Pancreas (tissue), 10 donors: ENCODE results near the gene CSRNP3. TPM values are rescaled to one million over a fixed set of nuclear protein-coding genes. Genes with fewer than 3 reads are reported as not detected.

Experiments
- ATAC-seq, 4 donors: fragments of 200-7000 bp; cut with Tn5 transposase; one replicate each; pipeline versions ENCODE4 v1.8.0 to v1.9.1; 2020; ENCODE audit warnings: mild to moderate bottlenecking in 4 of 4, moderate library complexity in 4 of 4
- DNase-seq, 6 donors: peaks; one replicate each; pipeline ENCODE4 v3.0.0-alpha.2; 2020
- FAIRE-seq: peaks from 2 replicates; lab custom pipeline; 2012; peaks lifted over from hg19 to GRCh38; lab: Jason Lieb, UNC
- H3K27ac ChIP-seq, 4 donors: fragments of 200-600 bp; sonication (generic); 1 replicate in 3 of 4; 2 replicates in 1 of 4; pipeline versions ENCODE4 v1.5.0 to v1.8.0; 2020
- H3K27me3 ChIP-seq, 4 donors: fragments of 200-600 bp; one replicate each; pipeline ENCODE4 v1.8.0; 2021
- H3K36me3 ChIP-seq, 3 donors: fragments of 200-600 bp; sonication (generic) in 1 of 3; one replicate each; pipeline versions ENCODE4 v1.5.0 to v1.8.0; 2020 to 2021
- H3K4me1 ChIP-seq, 3 donors: fragments of 200-600 bp; one replicate each; pipeline ENCODE4 v1.8.0; 2021
- H3K4me3 ChIP-seq, 4 donors: fragments of 200-600 bp; sonication (generic) in 2 of 4; one replicate each; pipeline versions ENCODE4 v1.5.0 to v1.8.0; 2020 to 2021
- H3K9me3 ChIP-seq, 4 donors: fragments of 200-600 bp; one replicate each; pipeline ENCODE4 v1.8.0; 2021
- WGBS, 2 donors: extraction: QIAGEN DNeasy Blood & Tissue Kit; methylation state at CpG; one replicate each; pipeline ENCODE4 v1.1.7; 2013; 5-methylcytosine and 5-hydroxymethylcytosine counted together
- intact Hi-C, 3 donors: fragments of 100-400 bp; cut with DNase I; formaldehyde crosslinking; loops; one replicate each; pipeline versions ENCODE4 v1.11.1 to v1.14.2; 2022
- polyA plus RNA-seq, 2 donors: library from polyadenylated mRNA; stranded (reverse); fragments of 200-250 nt; gene quantifications; one replicate each; pipeline ENCODE4 v1.2.3, GENCODE V29; 2013
- total RNA-seq, 6 donors: library from RNA; stranded (reverse); fragmentation: NEBNext Ultra II Directional in 4 of 6; extraction: Animal tissue kit (Norgen Biotek cat#: 25700) in 4 of 6; gene quantifications; one replicate each; pipeline versions ENCODE4 v1.2.1 to v1.2.4, GENCODE V29; 2021 to 2023
- TF ChIP-seq, protein P1 (sequence below), 4 donors: fragments of 200-600 bp; sonication (generic) in 3 of 4; IDR thresholded peaks; one replicate each; pipeline versions ENCODE4 v1.5.0 to v1.8.0; 2021; ENCODE audit warnings: antibody characterized with exemption in 4 of 4
- donor health status: healthy with polysubstance abuse.
- donor health status: DM: no; HTN: no; CAD: no; lungs with moderate emphysema.
- donor health status: DM: no; HTN: no; CAD: no.
- donor health status: control.
- donor health status: control.
- donor health status: Bipolar disorder and iron deficiency.
- donor health status: DM: yes; HTN: yes; CAD: no.
- donor health status: DM: no; HTN: no; CAD: no.
- donor health status: DM: no; HTN: no; CAD: no.
- donor health status: DM: yes; HTN: yes; CAD: no.

CSRNP3 gene
- total and polyA plus RNA-seq, 8 donors = 0.91 to 4.8 (median 3.1) TPM

DNA sequence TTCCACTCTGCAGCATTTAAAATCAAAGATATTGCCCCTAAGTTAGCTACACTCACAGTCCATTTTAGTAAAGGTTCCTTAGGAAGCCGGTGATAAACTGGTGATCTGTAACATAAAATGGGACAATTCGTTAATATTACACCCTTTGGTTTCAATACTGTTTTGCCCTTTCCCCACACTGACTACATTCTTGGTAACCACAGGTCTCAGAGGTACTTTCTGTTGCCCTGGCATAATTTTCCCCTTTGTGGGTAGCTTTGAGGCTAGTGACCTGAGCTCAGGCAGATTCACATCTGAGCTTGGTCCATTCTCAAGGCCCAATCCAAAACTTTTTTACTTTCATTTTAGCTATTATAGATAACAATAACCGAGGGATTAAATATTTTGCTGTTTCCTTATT lies 32.9 kb upstream of the CSRNP3 start:
- Histone ChIP-seq H3K4me1 (no peaks in the 10 kb centered on the region), H3K36me3 (no peaks in the 10 kb centered on the region), H3K4me3 (no peak overlapping the region), H3K27me3 (no peaks in the 10 kb centered on the region), H3K9me3 (no peaks in the 10 kb centered on the region), H3K27ac (no peak overlapping the region)
- no peak for DNase-seq
- intact Hi-C loops = no loop called here
- 83 to 91% methylated on average over 3 of the region's 3 CpGs for WGBS, 2 donors
- FAIRE-seq = no peak
- no peak for ATAC-seq
- TF ChIP-seq, protein P1, sequence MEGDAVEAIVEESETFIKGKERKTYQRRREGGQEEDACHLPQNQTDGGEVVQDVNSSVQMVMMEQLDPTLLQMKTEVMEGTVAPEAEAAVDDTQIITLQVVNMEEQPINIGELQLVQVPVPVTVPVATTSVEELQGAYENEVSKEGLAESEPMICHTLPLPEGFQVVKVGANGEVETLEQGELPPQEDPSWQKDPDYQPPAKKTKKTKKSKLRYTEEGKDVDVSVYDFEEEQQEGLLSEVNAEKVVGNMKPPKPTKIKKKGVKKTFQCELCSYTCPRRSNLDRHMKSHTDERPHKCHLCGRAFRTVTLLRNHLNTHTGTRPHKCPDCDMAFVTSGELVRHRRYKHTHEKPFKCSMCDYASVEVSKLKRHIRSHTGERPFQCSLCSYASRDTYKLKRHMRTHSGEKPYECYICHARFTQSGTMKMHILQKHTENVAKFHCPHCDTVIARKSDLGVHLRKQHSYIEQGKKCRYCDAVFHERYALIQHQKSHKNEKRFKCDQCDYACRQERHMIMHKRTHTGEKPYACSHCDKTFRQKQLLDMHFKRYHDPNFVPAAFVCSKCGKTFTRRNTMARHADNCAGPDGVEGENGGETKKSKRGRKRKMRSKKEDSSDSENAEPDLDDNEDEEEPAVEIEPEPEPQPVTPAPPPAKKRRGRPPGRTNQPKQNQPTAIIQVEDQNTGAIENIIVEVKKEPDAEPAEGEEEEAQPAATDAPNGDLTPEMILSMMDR (IDR thresholded peaks at IDR 0.05) = no peak

DNA sequence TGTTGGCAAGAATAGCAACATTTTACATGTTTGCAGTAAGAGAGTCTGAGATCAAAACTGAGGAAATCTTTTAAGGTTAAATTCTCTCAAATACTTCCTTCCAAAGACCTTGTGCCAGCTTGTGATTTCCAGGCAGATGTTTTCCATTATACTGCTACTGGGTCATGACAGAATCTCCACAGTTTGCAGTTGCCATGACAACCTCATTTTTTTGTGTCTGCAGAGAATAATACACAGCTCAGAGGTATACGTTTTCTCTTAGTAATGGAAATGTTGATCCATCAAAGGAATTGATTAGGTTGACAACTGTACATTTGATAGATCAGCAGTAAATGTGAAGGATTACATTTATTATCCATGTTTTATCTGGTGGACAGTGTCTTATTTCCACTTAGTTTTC lies 29.1 kb upstream of the CSRNP3 start:
- H3K27me3 ChIP-seq = no peaks in the 10 kb centered on the region
- no peak for DNase-seq
- ATAC-seq = peak in 1 of 4 donors; percentile 38
- H3K4me1 ChIP-seq = no peaks in the 10 kb centered on the region
- intact Hi-C loops = no loop called here
- no peaks in the 10 kb centered on the region for H3K36me3 ChIP-seq
- WGBS, 2 donors = 12 to 13% methylated on average over 1 of the region's 1 CpG
- H3K27ac ChIP-seq = no peak overlapping the region
- TF ChIP-seq, protein P1 (IDR thresholded peaks at IDR 0.05) = no peak
- H3K9me3 ChIP-seq = no peaks in the 10 kb centered on the region
- no peak for FAIRE-seq
- H3K4me3 ChIP-seq = no peak overlapping the region

DNA sequence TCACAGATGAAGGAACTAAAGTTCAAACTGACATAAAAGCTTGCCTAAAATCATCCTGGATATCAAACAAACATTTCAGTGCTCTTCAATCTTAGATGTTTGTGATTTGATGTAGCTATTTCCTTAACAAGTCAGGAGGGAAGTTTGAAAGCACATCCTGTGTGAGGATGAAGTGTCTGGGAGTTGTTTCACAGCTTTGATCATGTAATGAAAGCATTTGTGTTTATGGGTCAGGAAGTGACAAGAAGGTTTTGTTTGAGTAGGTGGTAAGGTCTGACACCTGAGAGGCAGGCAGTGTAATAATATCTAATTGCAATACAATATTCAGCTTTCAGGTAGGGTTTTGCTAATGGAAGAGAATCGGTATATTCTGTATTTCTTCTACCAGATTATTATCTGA lies 26.0 kb upstream of the CSRNP3 start:
- FAIRE-seq = no peak

DNA sequence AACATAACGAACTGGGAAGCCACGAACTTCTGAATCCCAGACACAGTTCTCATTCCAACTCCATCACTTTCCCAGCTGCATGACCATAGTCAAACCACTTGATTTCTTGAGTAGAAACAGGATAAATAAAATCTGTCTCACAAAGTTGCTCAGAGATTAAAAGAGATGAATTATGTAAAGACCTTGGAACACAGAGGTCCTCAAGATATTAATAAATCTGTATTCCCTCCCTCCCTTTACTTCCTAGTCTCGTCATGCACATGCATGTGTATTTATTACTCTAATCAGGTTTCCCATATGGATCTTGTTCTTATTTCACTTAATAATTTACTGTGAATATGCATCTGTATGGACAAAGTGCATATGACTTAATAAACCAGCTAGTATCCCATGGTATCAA lies 21.1 kb upstream of the CSRNP3 start:
- Histone ChIP-seq H3K4me1 (no peaks in the 10 kb centered on the region), H3K27me3 (no peaks in the 10 kb centered on the region), H3K4me3 (no peak overlapping the region), H3K27ac (no peak overlapping the region), H3K36me3 (no peaks in the 10 kb centered on the region), H3K9me3 (no peaks in the 10 kb centered on the region)
- ATAC-seq (no peak), FAIRE-seq (no peak), DNase-seq (no peak)
- 63 to 70% methylated on average over 3 of the region's 3 CpGs for WGBS, 2 donors
- intact Hi-C loops = no loop called here
- TF ChIP-seq, protein P1 (IDR thresholded peaks at IDR 0.05) = no peak

More for the DNA sequence above, 26.0 kb upstream of the CSRNP3 start:
- TF ChIP-seq, protein P1 (IDR thresholded peaks at IDR 0.05) = no peak
- H3K9me3 ChIP-seq = no peaks in the 10 kb centered on the region
- no peak overlapping the region for H3K27ac ChIP-seq
- H3K4me1 ChIP-seq = no peaks in the 10 kb centered on the region
- H3K27me3 ChIP-seq = no peaks in the 10 kb centered on the region
- ATAC-seq (no peak), DNase-seq (no peak)
- H3K4me3 ChIP-seq = no peak overlapping the region
- no peaks in the 10 kb centered on the region for H3K36me3 ChIP-seq
- 71 to 83% methylated on average over 1 of the region's 1 CpG for WGBS, 2 donors
- intact Hi-C loops = no loop called here

DNA sequence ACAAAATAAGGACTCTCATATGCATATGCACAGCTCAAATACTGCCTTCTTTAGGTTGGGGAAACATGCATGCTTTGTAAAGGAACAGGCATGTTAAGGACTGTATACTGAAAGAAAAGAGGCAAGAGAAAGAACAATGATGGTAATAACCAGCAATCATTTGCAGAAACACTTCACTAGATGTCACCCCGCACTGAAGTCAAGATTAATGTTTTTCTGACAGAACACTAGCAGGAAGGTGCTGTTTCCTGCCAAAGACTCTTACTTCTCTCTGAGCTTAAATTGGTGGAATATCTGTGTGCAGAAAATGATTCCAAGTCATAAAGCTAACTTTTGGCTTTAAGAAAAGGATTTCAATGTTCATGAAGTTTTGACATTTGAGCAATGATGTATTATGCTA lies 19.3 kb upstream of the CSRNP3 start:
- no peaks in the 10 kb centered on the region for H3K36me3 ChIP-seq
- ATAC-seq = peak in 1 of 4 donors; percentile 23
- H3K9me3 ChIP-seq = no peaks in the 10 kb centered on the region
- TF ChIP-seq, protein P1 (IDR thresholded peaks at IDR 0.05) = no peak
- intact Hi-C loops = no loop called here
- DNase-seq = no peak
- no peak for FAIRE-seq
- H3K27ac ChIP-seq = no peak overlapping the region
- H3K27me3 ChIP-seq = no peaks in the 10 kb centered on the region
- WGBS, 2 donors = 55 to 61% methylated on average over 1 of the region's 1 CpG
- H3K4me1 ChIP-seq = no peaks in the 10 kb centered on the region
- no peak overlapping the region for H3K4me3 ChIP-seq
